GM12878 (cell line): ENCODE measurements around the gene PRR15. TPM values are rescaled to one million over a fixed set of nuclear protein-coding genes. Genes with fewer than 3 reads are reported as not detected.

Experiments used
- ATAC-seq: fragments of 200-7000 bp; cut with Tn5 transposase; 3 replicates; pipeline ENCODE4 v1.9.1; 2020; ENCODE audit warnings: mild to moderate bottlenecking, moderate library complexity
- BruUV-seq: library from RNA; stranded (reverse); fragments of 400-500 nt; replicated peaks from 2 replicates; lab custom pipeline; 2021; lab: Mats Ljungman, UMichigan
- CTCF ChIA-PET: fragments of 300-600 bp; sonication (Branson Sonifier 250); formaldehyde crosslinking; extraction: SDS; loops from one replicate; lab custom pipeline; 2021; ENCODE audit warnings: inconsistent platforms; lab: Yijun Ruan, JAX
- POLR2A ChIA-PET: fragments of 350-600 bp; formaldehyde crosslinking; extraction: SDS; loops from one replicate; lab custom pipeline; 2021; ENCODE audit warnings: inconsistent platforms; lab: Charles Lee
- RAD21 ChIA-PET: fragments of 300-600 bp; sonication (Branson Sonifier 250); formaldehyde crosslinking; loops from one replicate; lab custom pipeline; 2023; ENCODE audit warnings: antibody characterized with exemption; ENCODE audit not compliant: unreplicated experiment; lab: Charles Lee
- SMC1A ChIA-PET: fragments of 300-600 bp; sonication (Branson Sonifier 250); formaldehyde crosslinking; loops from one replicate; lab custom pipeline; 2023; ENCODE audit not compliant: unreplicated experiment, uncharacterized antibody; lab: Charles Lee
- DNase-seq: peaks from one replicate; pipeline ENCODE4 v3.0.0-alpha.2; 2011; ENCODE audit warnings: low read depth, low spot score
- FAIRE-seq: peaks from 3 replicates; lab custom pipeline; 2011; peaks lifted over from hg19 to GRCh38; lab: Jason Lieb, UNC
- H2AFZ ChIP-seq: 2 replicates; pipeline ENCODE4 v1.6.0; 2011; ENCODE audit warnings: low read depth, low read length, control low read depth; ENCODE audit not compliant: control insufficient read depth
- H3K27ac ChIP-seq: 2 replicates; pipeline ENCODE4 v1.5.1; 2011; ENCODE audit warnings: control low read depth; ENCODE audit not compliant: control insufficient read depth, insufficient read depth
- H3K27me3 ChIP-seq, 2 experiments: replicated peaks in 1 of 2; 2 replicates each; pipeline versions ENCODE4 v1.6.0 to v1.6.1; 2011; ENCODE audit warnings: low read length in 1 of 2; ENCODE audit not compliant: control insufficient read depth in 2 of 2, insufficient read depth in 2 of 2
- H3K36me3 ChIP-seq, 2 experiments: 2 replicates each; pipeline ENCODE4 v1.5.1; 2011; ENCODE audit warnings: low read length in 1 of 2; ENCODE audit not compliant: control insufficient read depth in 2 of 2, insufficient read depth in 2 of 2
- H3K4me1 ChIP-seq: 2 replicates; pipeline ENCODE4 v1.6.1; 2011; ENCODE audit warnings: mild to moderate bottlenecking, low read length, moderate library complexity, mixed read lengths; ENCODE audit not compliant: control insufficient read depth, insufficient read depth
- H3K4me2 ChIP-seq: 2 replicates; pipeline ENCODE4 v1.6.0; 2011; ENCODE audit warnings: control low read depth; ENCODE audit not compliant: control insufficient read depth, insufficient read depth
- H3K4me3 ChIP-seq: fragments of 200-600 bp; sonication (generic); 2 replicates; pipeline ENCODE4 v1.5.1; 2016
- H3K79me2 ChIP-seq: 2 replicates; pipeline ENCODE4 v1.6.0; 2011; ENCODE audit warnings: low read length; ENCODE audit not compliant: control insufficient read depth, insufficient read depth
- H3K9ac ChIP-seq: 2 replicates; pipeline ENCODE4 v1.8.0; 2011; ENCODE audit warnings: low read length, control low read depth, mixed read lengths; ENCODE audit not compliant: control insufficient read depth, insufficient read depth
- H3K9me3 ChIP-seq: replicated peaks from 3 replicates; pipeline ENCODE4 v1.5.1; 2011; ENCODE audit warnings: mild to moderate bottlenecking, low read length; ENCODE audit not compliant: control insufficient read depth, insufficient read depth
- H4K20me1 ChIP-seq: 2 replicates; pipeline ENCODE4 v1.6.0; 2011; ENCODE audit not compliant: control insufficient read depth, insufficient read depth
- BCLAF1 ChIP-seq: fragments of 450-650 bp; IDR thresholded peaks from 2 replicates; pipeline ENCODE4 v1.6.1; 2017; ENCODE audit warnings: antibody characterized with exemption, mild to moderate bottlenecking, moderate library complexity
- CHD1 ChIP-seq: IDR thresholded peaks from 2 replicates; pipeline ENCODE4 v1.6.1; 2012; ENCODE audit warnings: low read depth, low read length, improper control_type of control experiment
- HDGF ChIP-seq: fragments of 450-650 bp; IDR thresholded peaks from 2 replicates; pipeline ENCODE4 v1.6.1; 2016; ENCODE audit warnings: antibody characterized with exemption
- HSF1 ChIP-seq: fragments of 150-350 bp; IDR thresholded peaks from 2 replicates; pipeline ENCODE4 v1.6.1; 2014; ENCODE audit warnings: mild to moderate bottlenecking, low read depth, low read length
- JUND ChIP-seq: IDR thresholded peaks from 2 replicates; pipeline ENCODE4 v1.6.1; 2012; ENCODE audit warnings: low read depth, mild to moderate bottlenecking, low read length, improper control_type of control experiment, moderate library complexity
- NFXL1 ChIP-seq: fragments of 450-650 bp; IDR thresholded peaks from 2 replicates; pipeline ENCODE4 v1.6.1; 2017; ENCODE audit warnings: antibody characterized with exemption, mild to moderate bottlenecking, borderline replicate concordance
- POU2F2 ChIP-seq: IDR thresholded peaks from 3 replicates; pipeline ENCODE4 v1.6.1; 2011; ENCODE audit warnings: low read depth, mild to moderate bottlenecking, low read length, borderline replicate concordance
- RBBP5 ChIP-seq: fragments of 200-600 bp; sonication (generic); conservative IDR thresholded peaks from 2 replicates; pipeline ENCODE4 v1.6.1; 2016
- SKIL ChIP-seq: fragments of 450-650 bp; IDR thresholded peaks from 2 replicates; pipeline ENCODE4 v1.6.1; 2017; ENCODE audit warnings: mild to moderate bottlenecking, low read depth, inconsistent platforms; ENCODE audit not compliant: poor library complexity, severe bottlenecking
- TCF7 ChIP-seq: IDR thresholded peaks from 2 replicates; pipeline ENCODE4 v1.6.1; 2014; ENCODE audit warnings: antibody characterized with exemption, borderline replicate concordance
- USF2 ChIP-seq: IDR thresholded peaks from 2 replicates; pipeline ENCODE4 v1.6.1; 2011; ENCODE audit warnings: low read depth, low read length, improper control_type of control experiment, borderline replicate concordance
- ZNF592 ChIP-seq: fragments of 450-650 bp; IDR thresholded peaks from 2 replicates; pipeline ENCODE4 v1.6.1; 2017; ENCODE audit warnings: mild to moderate bottlenecking, moderate library complexity
- WGBS: methylation state at CpG from one replicate; pipeline ENCODE4 v1.1.6; 2016; ENCODE audit warnings: low lambda C conversion rate; ENCODE audit not compliant: insufficient replicate concordance, insufficient coverage; ENCODE audit errors: missing lambda C conversion rate; 5-methylcytosine and 5-hydroxymethylcytosine counted together
- in situ Hi-C: fragments of 300-500 bp; cut with MboI; formaldehyde crosslinking; loops from 9 replicates; pipeline ENCODE4 v1.14.3; 2018; ENCODE audit warnings: mixed read lengths
- intact Hi-C: fragments of 100-400 bp; cut with micrococcal nuclease; formaldehyde crosslinking; loops from one replicate; pipeline ENCODE4 v1.14.2; 2022; ENCODE audit not compliant: unreplicated experiment
- polyA plus RNA-seq, 11 experiments: library from polyadenylated mRNA; depleted of rRNA in 4 of 11; unstranded in 6 of 11; stranded (reverse) in 5 of 11; fragments of >200 nt; fragmentation: Nextera tagmentation in 4 of 11; fragmentation: Illumina TruSeq in 1 of 11; extraction: Ambion mirVana in 4 of 11; extraction: Trizol in 1 of 11; gene quantifications; 1 replicate in 1 of 11; 2 replicates in 10 of 11; pipeline versions ENCODE4 v1.2.1 to v1.2.3, GENCODE V29; 2011 to 2016; ENCODE audit warnings: inconsistent platforms in 2 of 11, missing spikeins in 2 of 11, low read depth in 1 of 11
- total RNA-seq, 4 experiments: library from RNA; depleted of rRNA in 3 of 4; stranded (reverse); fragments of >200 nt in 3 of 4; fragmentation: Illumina TruSeq in 1 of 4; extraction: Trizol in 1 of 4; gene quantifications; 2 replicates each; pipeline versions ENCODE4 v1.2.1 to v1.2.3, GENCODE V29; 2013 to 2021

The PRR15 gene
- total and polyA plus RNA-seq, 10 of the 15 experiments (the other 5 are each of a cell fraction or from before 2014, with no cell fraction given) = not detected

- CTCF ChIA-PET = no interaction called here
- no peak overlapping the region for H2AFZ ChIP-seq
- no peak for FAIRE-seq
- intact Hi-C loops = no loop called here
- SMC1A ChIA-PET = no interaction called here
- no peaks in the 10 kb centered on the region for H3K4me1 ChIP-seq
- WGBS = 27% methylated on average over 4 of the region's 4 CpGs
- H3K36me3 ChIP-seq = no peaks in the 10 kb centered on the region
- H3K27ac ChIP-seq = no peak overlapping the region
- DNase-seq = no peak
- H3K27me3 ChIP-seq = 0 out of 4 replicates have a peak, but pooled peaks cover 0 to 2% of the 10 kb centered on the region in 2 experiments
- RAD21 ChIA-PET = no interaction called here
- no peaks in the 10 kb centered on the region for H4K20me1 ChIP-seq
- H3K9ac ChIP-seq = no peak overlapping the region
- no peaks in the 10 kb centered on the region for H3K9me3 ChIP-seq
- no peaks in the 10 kb centered on the region for H3K79me2 ChIP-seq
- H3K4me2 ChIP-seq = no peak overlapping the region
- POLR2A ChIA-PET = no interaction called here
- no peak overlapping the region for H3K4me3 ChIP-seq
- no TSS peak for BruUV-seq
- in situ Hi-C loops = no loop called here
- ATAC-seq = no peak
- no peak for TF ChIP-seq USF2
- no peak for TF ChIP-seq CHD1
- TF ChIP-seq SKIL = no peak
- TF ChIP-seq POU2F2 = no peak
- TF ChIP-seq JUND = no peak
- no peak for TF ChIP-seq RBBP5
- no peak for TF ChIP-seq NFXL1
- TF ChIP-seq ZNF592 = no peak
- TF ChIP-seq HDGF = no peak
- TF ChIP-seq BCLAF1 = no peak
- TF ChIP-seq HSF1 = no peak
- no peak for TF ChIP-seq TCF7
Measured at GRCh38 chr7:29527505-29528108, 36.0 kb upstream of the PRR15 start.
